Measurements from ENCODE around the gene RPL32.
"Not testable (repeated sequence)": the region's sequence is repeated elsewhere in the genome, so short reads cannot be mapped to it uniquely, and the experiment has no call there.

Gene RPL32

GRCh38 chr3:12807066-12807465 lies 34.3 kb downstream of the RPL32 start:
- DNase-seq = no peak

GRCh38 chr3:12803371-12803770 lies 38.0 kb downstream of the RPL32 start:
- no peak for DNase-seq

- no peak for DNase-seq
These were observed 41.6 kb downstream of the RPL32 start for GRCh38 chr3:12799525-12800440.

- DNase-seq = no peak
These were observed 42.7 kb downstream of the RPL32 start for GRCh38 chr3:12798559-12799179.

- DNase-seq = no peak
These were observed 43.3 kb downstream of the RPL32 start for GRCh38 chr3:12797892-12798558.

- DNase-seq = no peak
These were observed 44.1 kb downstream of the RPL32 start for GRCh38 chr3:12797124-12797891.

- peak; percentile 35 for DNase-seq
These were observed 44.9 kb downstream of the RPL32 start, which contains the start of gene CAND2 for GRCh38 chr3:12796171-12797123. Gene CAND2 (plus strand): TSS chr3:12796680. CDS start chr3:12796721, 41 bp downstream.

- DNase-seq = no peak
These were observed 47.7 kb downstream of the RPL32 start for GRCh38 chr3:12793701-12794100.

GRCh38 chr3:12791430-12791829 lies 49.9 kb downstream of the RPL32 start:
- no peak for DNase-seq

GRCh38 chr3:12787967-12788690 lies 53.2 kb downstream of the RPL32 start:
- DNase-seq = not testable (repeated sequence)

- not testable (repeated sequence) for DNase-seq
These were observed 54.0 kb downstream of the RPL32 start for GRCh38 chr3:12787346-12787745.

GRCh38 chr3:12785096-12785495 lies 56.3 kb downstream of the RPL32 start:
- DNase-seq = no peak

All from COR-L47 (cell line).